ENCODE measurements around the gene MRM2. TPM values are rescaled to one million over a fixed set of nuclear protein-coding genes. Genes with fewer than 3 reads are reported as not detected.

Gene MRM2
- polyA plus RNA-seq, 3 donors: 9.2 to 32.5 (median 26.7) TPM

DNA sequence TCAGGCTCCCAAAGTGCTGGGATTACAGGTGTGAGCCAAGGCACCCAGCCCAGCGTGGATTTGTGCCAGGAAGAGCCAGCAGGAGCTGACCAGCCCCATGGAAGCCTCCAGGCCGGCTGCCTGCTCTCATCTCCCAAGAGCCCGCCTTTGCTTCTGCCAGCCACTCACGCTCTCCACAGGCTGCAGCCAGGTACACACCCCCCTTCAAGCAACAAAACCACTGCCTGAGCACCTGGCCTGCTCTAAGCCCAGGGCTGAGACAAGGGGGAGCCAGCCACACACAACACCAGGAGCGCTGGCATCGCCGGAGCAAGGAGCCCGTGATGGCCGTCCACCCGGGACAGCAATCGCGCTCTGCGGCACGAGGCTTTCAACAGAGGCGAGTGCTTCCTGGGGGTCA lies 43.8 kb downstream of the MRM2 start:
- 97% methylated on average over 11 of the region's 15 CpGs for WGBS (ENCODE audit: insufficient coverage)
- no peak overlapping the region for H3K9ac ChIP-seq (ENCODE audit: insufficient read depth, low read length, poor library complexity, severe bottlenecking)
- no peak for DNase-seq
- H3K4me1 ChIP-seq (ENCODE audit: control insufficient read depth in 1 of 2, insufficient read depth in 2 of 2, low read length in 2 of 2): no peaks in the 10 kb centered on the region
- no peak overlapping the region for H3K4me3 ChIP-seq (replicated peaks in 1 of 3; ENCODE audit: low read depth in 2 of 3, low read length in 3 of 3)
- Mint-ChIP-seq H3K27me3 (ENCODE audit: low read depth in 3 of 3) (peaks cover 0 to 2% (median 1%) of the 10 kb centered on the region in 3 donors), H3K4me1 (no peaks in the 10 kb centered on the region), H3K9me3 (peaks cover 8 to 27% (median 15%) of the 10 kb centered on the region in 7 donors), H3K4me3 (no peak overlapping the region), H3K27ac (no peak overlapping the region), H3K36me3 (peaks cover 68 to 84% of the 10 kb centered on the region in 2 donors)
- intact Hi-C loops (cut with micrococcal nuclease): no loop called here
- no peak overlapping the region for H3K4me2 ChIP-seq (replicated peaks; ENCODE audit: extremely low read depth, low read length, poor library complexity, severe bottlenecking)
- H2AFZ ChIP-seq (ENCODE audit: insufficient read depth, low read depth, low read length, poor library complexity, severe bottlenecking): no peak overlapping the region
- H3K27ac ChIP-seq (ENCODE audit: low read depth in 1 of 2, low read length in 2 of 2): no peak overlapping the region
- H3K79me2 ChIP-seq (ENCODE audit: insufficient read depth, low read length): no peaks in the 10 kb centered on the region
- H3K27me3 ChIP-seq (ENCODE audit: control insufficient read depth in 2 of 2, insufficient read depth in 2 of 2, low read length in 2 of 2): no peaks in the 10 kb centered on the region
- no peaks in the 10 kb centered on the region for H4K20me1 ChIP-seq (ENCODE audit: insufficient read depth, low read length)
- H3K36me3 ChIP-seq (replicated peaks in 1 of 2; ENCODE audit: control insufficient read depth in 1 of 2, insufficient read depth in 2 of 2, low read length in 2 of 2): peaks cover 58 to 96% of the 10 kb centered on the region in 2 donors
- H3K9me3 ChIP-seq (replicated peaks in 1 of 2; ENCODE audit: control insufficient read depth in 1 of 2, insufficient read depth in 1 of 2, low read length in 2 of 2): peaks cover 13 to 14% of the 10 kb centered on the region in 2 donors
- TF ChIP-seq, protein P1, sequence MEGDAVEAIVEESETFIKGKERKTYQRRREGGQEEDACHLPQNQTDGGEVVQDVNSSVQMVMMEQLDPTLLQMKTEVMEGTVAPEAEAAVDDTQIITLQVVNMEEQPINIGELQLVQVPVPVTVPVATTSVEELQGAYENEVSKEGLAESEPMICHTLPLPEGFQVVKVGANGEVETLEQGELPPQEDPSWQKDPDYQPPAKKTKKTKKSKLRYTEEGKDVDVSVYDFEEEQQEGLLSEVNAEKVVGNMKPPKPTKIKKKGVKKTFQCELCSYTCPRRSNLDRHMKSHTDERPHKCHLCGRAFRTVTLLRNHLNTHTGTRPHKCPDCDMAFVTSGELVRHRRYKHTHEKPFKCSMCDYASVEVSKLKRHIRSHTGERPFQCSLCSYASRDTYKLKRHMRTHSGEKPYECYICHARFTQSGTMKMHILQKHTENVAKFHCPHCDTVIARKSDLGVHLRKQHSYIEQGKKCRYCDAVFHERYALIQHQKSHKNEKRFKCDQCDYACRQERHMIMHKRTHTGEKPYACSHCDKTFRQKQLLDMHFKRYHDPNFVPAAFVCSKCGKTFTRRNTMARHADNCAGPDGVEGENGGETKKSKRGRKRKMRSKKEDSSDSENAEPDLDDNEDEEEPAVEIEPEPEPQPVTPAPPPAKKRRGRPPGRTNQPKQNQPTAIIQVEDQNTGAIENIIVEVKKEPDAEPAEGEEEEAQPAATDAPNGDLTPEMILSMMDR (IDR thresholded peaks at IDR 0.05): no peak

DNA sequence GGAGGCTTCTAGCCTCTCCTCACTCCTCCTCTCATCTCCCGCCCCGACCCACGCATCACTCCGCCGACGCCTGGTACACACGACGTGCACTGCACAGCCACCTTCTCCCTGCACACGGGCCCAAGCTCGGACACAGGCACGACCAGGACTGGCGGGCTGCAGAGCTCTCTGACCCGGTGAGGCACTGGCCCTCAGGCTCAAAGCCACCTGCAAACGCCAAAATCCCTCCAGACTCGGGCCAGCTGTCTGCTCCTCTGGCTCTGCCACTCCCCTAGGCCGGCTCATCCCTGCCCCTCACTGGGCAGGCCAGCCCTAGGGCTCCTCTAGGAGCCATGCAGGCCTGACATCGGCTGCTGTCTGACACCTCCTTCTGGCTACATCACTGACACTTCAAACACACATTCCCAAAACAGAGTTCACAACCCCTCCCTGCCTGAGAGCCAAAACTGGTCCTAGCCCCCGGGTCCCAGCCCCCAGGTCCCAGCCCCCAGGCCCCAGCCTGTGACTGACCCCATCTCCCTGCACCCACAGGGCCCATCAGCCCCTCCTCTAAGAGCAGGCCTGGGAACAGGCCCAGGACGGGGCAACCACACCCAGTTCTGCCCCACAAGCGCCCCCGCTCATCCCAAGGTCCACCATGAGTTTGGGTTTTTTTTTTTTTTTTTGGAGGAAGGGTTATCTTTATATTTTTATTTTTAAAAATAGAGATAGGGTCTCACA lies 44.4 kb downstream of the MRM2 start:
- no peak overlapping the region for H3K27ac ChIP-seq (ENCODE audit: low read depth in 1 of 2, low read length in 2 of 2)
- Mint-ChIP-seq H3K27ac (peak overlapping the region in 3 of 7 donors; percentile 6 to 57 (median 22)), H3K9me3 (peaks cover 8 to 27% (median 15%) of the 10 kb centered on the region in 7 donors), H3K4me1 (no peaks in the 10 kb centered on the region), H3K36me3 (peaks cover 70 to 83% of the 10 kb centered on the region in 2 donors), H3K4me3 (no peak overlapping the region), H3K27me3 (ENCODE audit: low read depth in 3 of 3) (peaks cover 0 to 2% (median 1%) of the 10 kb centered on the region in 3 donors)
- peaks cover 13 to 14% of the 10 kb centered on the region in 2 donors for H3K9me3 ChIP-seq (replicated peaks in 1 of 2; ENCODE audit: control insufficient read depth in 1 of 2, insufficient read depth in 1 of 2, low read length in 2 of 2)
- DNase-seq: no peak
- H3K36me3 ChIP-seq (replicated peaks in 1 of 2; ENCODE audit: control insufficient read depth in 1 of 2, insufficient read depth in 2 of 2, low read length in 2 of 2): peaks cover 62 to 96% of the 10 kb centered on the region in 2 donors
- 96% methylated on average over 18 of the region's 21 CpGs for WGBS (ENCODE audit: insufficient coverage)
- intact Hi-C loops (cut with micrococcal nuclease): no loop called here
- H3K4me3 ChIP-seq (replicated peaks in 1 of 3; ENCODE audit: low read depth in 2 of 3, low read length in 3 of 3): no peak overlapping the region
- no peak overlapping the region for H3K4me2 ChIP-seq (replicated peaks; ENCODE audit: extremely low read depth, low read length, poor library complexity, severe bottlenecking)
- H2AFZ ChIP-seq (ENCODE audit: insufficient read depth, low read depth, low read length, poor library complexity, severe bottlenecking): no peak overlapping the region
- no peaks in the 10 kb centered on the region for H3K79me2 ChIP-seq (ENCODE audit: insufficient read depth, low read length)
- H4K20me1 ChIP-seq (ENCODE audit: insufficient read depth, low read length): no peaks in the 10 kb centered on the region
- H3K4me1 ChIP-seq (ENCODE audit: control insufficient read depth in 1 of 2, insufficient read depth in 2 of 2, low read length in 2 of 2): no peaks in the 10 kb centered on the region
- TF ChIP-seq, protein P1 (IDR thresholded peaks at IDR 0.05): no peak
- no peaks in the 10 kb centered on the region for H3K27me3 ChIP-seq (ENCODE audit: control insufficient read depth in 2 of 2, insufficient read depth in 2 of 2, low read length in 2 of 2)
- H3K9ac ChIP-seq (ENCODE audit: insufficient read depth, low read length, poor library complexity, severe bottlenecking): no peak overlapping the region
